Esophagus muscularis mucosa (tissue), 4 donors: ENCODE measurements around the gene IGF1R. TPM values are rescaled to one million over a fixed set of nuclear protein-coding genes. Genes with fewer than 3 reads are reported as not detected.

Experiments used
- DNase-seq: peaks from one replicate; pipeline ENCODE4 v3.0.0-alpha.2; 2017; ENCODE audit errors: extremely low spot score
- H3K27ac ChIP-seq, 4 donors: fragments of 200-600 bp; sonication (generic); replicated peaks in 1 of 4; 1 replicate in 3 of 4; 2 replicates in 1 of 4; pipeline ENCODE4 v1.5.1; 2016 to 2019; ENCODE audit warnings: mild to moderate bottlenecking in 1 of 4
- H3K27me3 ChIP-seq, 4 donors: fragments of 200-600 bp; sonication (generic); one replicate each; pipeline versions ENCODE4 v1.5.1 to v1.6.0; 2016 to 2019
- H3K36me3 ChIP-seq, 4 donors: fragments of 200-600 bp; sonication (generic); one replicate each; pipeline ENCODE4 v1.5.1; 2016 to 2019
- H3K4me1 ChIP-seq, 4 donors: fragments of 200-600 bp; sonication (generic); one replicate each; pipeline ENCODE4 v1.5.1; 2016 to 2019
- H3K4me3 ChIP-seq, 4 donors: fragments of 200-600 bp; sonication (generic); 1 replicate in 2 of 4; 2 replicates in 2 of 4; pipeline ENCODE4 v1.5.1; 2016 to 2019; ENCODE audit warnings: mild to moderate bottlenecking in 4 of 4, moderate library complexity in 1 of 4
- H3K9me3 ChIP-seq, 4 donors: fragments of 200-600 bp; sonication (generic); 1 replicate in 3 of 4; 2 replicates in 1 of 4; pipeline ENCODE4 v1.5.1; 2016 to 2019
- EP300 ChIP-seq: sonication (generic); formaldehyde crosslinking; IDR thresholded peaks from one replicate; pipeline ENCODE4 v1.6.1; 2017; ENCODE audit warnings: antibody characterized with exemption
- POLR2A ChIP-seq: fragments of 450-650 bp; IDR thresholded peaks from one replicate; pipeline ENCODE4 v1.6.1; 2017; ENCODE audit warnings: antibody characterized with exemption, moderate library complexity, mild to moderate bottlenecking, low read depth
- POLR2AphosphoS5 ChIP-seq, 2 donors: sonication (generic); formaldehyde crosslinking; IDR thresholded peaks; one replicate each; pipeline ENCODE4 v1.6.1; 2017; ENCODE audit warnings: antibody characterized with exemption in 2 of 2
- WGBS: methylation state at CpG from one replicate; pipeline ENCODE4 v1.1.5; 2018; 5-methylcytosine and 5-hydroxymethylcytosine counted together
- intact Hi-C: fragments of 100-400 bp; cut with DNase I; formaldehyde crosslinking; loops from one replicate; pipeline ENCODE4 v1.15.1; 2023
- total RNA-seq, 4 donors: library from RNA; depleted of rRNA; stranded (reverse); fragments of >200 nt; gene quantifications; one replicate each; pipeline versions ENCODE4 v1.1.0 to v1.2.1, GENCODE V29; 2016
- TF ChIP-seq, protein P1 (sequence below), 3 experiments: fragments of 200-600 bp in 2 of 3; fragments of 450-650 bp in 1 of 3; sonication (generic) in 2 of 3; IDR thresholded peaks; one replicate each; pipeline ENCODE4 v1.5.1; 2017 to 2019; ENCODE audit warnings: antibody characterized with exemption in 3 of 3, mild to moderate bottlenecking in 2 of 3, moderate library complexity in 1 of 3

The IGF1R gene
- total RNA-seq, 4 donors from 2014 or later: 33.6 to 95.3 (median 49.7) TPM

DNA sequence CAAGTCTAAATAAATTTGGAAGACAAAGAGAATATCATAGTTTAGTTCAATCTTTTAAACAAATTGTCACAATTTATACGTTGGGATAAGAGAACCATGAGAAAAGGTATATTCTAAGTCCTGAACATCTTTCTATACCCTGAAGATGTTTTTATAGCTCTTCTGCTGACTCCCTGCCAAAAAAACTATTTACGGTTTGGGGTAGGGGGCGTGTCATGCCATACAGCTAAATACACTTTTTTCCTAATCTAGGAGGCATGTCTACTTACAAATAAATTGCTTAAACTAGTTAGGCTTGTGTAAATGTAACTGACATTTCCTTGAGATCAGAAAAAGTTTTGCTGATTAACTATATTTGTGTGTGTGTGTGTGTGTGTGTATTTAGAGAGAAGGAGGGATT is 195.9 kb downstream of the IGF1R start:
- no peak for DNase-seq
- no peak overlapping the region for H3K27ac ChIP-seq
- 68% methylated on average over 3 of the region's 3 CpGs for WGBS
- H3K36me3 ChIP-seq: no peaks in the 10 kb centered on the region
- H3K27me3 ChIP-seq: no peaks in the 10 kb centered on the region
- H3K4me1 ChIP-seq: peaks cover 23 to 52% (median 33%) of the 10 kb centered on the region in 4 donors
- no peak overlapping the region for H3K4me3 ChIP-seq
- TF ChIP-seq, protein P1, sequence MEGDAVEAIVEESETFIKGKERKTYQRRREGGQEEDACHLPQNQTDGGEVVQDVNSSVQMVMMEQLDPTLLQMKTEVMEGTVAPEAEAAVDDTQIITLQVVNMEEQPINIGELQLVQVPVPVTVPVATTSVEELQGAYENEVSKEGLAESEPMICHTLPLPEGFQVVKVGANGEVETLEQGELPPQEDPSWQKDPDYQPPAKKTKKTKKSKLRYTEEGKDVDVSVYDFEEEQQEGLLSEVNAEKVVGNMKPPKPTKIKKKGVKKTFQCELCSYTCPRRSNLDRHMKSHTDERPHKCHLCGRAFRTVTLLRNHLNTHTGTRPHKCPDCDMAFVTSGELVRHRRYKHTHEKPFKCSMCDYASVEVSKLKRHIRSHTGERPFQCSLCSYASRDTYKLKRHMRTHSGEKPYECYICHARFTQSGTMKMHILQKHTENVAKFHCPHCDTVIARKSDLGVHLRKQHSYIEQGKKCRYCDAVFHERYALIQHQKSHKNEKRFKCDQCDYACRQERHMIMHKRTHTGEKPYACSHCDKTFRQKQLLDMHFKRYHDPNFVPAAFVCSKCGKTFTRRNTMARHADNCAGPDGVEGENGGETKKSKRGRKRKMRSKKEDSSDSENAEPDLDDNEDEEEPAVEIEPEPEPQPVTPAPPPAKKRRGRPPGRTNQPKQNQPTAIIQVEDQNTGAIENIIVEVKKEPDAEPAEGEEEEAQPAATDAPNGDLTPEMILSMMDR (IDR thresholded peaks at IDR 0.05): no peak
- TF ChIP-seq POLR2AphosphoS5 (IDR thresholded peaks at IDR 0.05) (no peak), POLR2A (no peak), EP300 (no peak)
- intact Hi-C loops: no loop called here
- no peaks in the 10 kb centered on the region for H3K9me3 ChIP-seq

DNA sequence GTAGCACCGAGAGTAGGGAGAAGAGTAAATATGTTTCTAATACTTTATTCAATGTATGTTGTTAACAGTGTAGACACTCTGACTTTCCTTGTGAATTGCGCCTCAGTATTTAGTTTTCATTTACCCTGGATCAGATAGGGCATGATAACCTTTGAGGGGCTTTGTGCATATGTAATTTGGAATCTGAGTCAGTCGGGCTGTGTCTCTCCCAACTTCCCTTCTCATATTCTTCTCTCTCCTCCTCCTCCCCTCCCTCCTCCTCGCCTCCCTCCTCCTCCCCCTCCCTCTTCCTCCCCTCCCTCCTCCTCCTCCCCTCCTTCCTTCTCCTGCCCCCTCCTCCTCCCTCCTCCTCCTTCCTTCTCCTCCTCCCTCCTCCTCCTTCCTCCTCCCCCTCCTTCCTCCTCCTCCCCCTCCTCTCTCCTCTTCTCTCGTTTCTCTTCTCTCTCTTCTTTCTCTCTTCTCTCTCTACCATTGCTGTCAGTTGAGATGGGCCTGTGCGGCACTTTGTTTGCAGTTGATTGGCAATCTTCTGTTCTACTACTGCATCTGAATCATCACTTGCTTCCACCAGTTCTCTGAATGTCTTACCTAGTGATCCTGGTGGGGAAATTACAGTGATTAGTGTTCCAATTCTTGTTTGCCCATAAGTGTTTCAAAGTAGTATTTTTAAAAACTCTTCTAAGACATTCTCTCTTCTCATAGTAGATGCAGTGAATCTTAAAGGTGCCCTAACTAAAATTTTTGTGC is 197.0 kb downstream of the IGF1R start:
- Histone ChIP-seq H3K36me3 (no peaks in the 10 kb centered on the region), H3K27me3 (no peaks in the 10 kb centered on the region), H3K9me3 (no peaks in the 10 kb centered on the region), H3K4me3 (no peak overlapping the region), H3K27ac (no peak overlapping the region), H3K4me1 (peaks cover 28 to 62% (median 44%) of the 10 kb centered on the region in 4 donors)
- TF ChIP-seq POLR2AphosphoS5 (IDR thresholded peaks at IDR 0.05) (no peak), EP300 (no peak), POLR2A (no peak)
- TF ChIP-seq, protein P1 (IDR thresholded peaks at IDR 0.05): no peak
- intact Hi-C loops: loop anchor here (5.0 kb wide), 1 partner anchor 68 kb away; no protein-coding TSS in a partner anchor
- 57% methylated on average over 6 of the region's 6 CpGs for WGBS
- no peak for DNase-seq

DNA sequence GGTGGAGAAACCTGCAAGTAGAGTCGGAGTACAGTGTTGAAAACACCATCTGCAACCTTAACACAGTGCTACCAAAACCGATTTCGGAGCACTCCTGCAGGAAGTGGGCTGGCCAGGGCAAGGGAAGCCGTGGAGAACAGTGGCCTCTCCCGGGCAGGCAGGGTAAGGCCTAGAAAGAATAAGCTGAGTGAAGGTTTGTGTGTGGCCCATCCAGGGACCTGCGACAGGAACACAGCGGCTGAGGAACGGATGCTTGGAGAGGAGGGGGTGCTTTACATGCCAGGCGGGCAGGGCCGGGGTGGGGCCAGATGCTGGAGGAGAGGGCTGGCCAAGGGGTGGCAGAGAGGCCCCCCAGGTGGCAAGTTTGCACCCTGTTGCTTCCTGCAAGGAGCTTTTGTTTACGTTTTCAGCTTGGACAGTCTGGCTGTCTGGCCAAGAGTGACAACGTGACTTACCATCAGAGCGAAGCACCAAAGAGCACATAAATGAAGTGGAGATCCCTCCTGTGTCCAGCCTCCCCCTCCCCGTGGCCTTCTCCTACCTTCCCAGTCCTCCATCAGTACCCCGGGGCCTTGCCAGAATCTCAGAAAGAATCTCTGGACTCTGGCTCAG is 202.7 kb downstream of the IGF1R start:
- H3K4me3 ChIP-seq: peak overlapping the region in 3 of 4 donors; percentile 65 to 72 (median 66)
- TF ChIP-seq POLR2AphosphoS5 (IDR thresholded peaks at IDR 0.05) (peak in 1 of 2 donors; percentile 47), EP300 (no peak), POLR2A (no peak)
- TF ChIP-seq, protein P1 (IDR thresholded peaks at IDR 0.05): peak; percentile 74 to 86 (median 81)
- intact Hi-C loops: no loop called here
- no peaks in the 10 kb centered on the region for H3K27me3 ChIP-seq
- peak overlapping the region; percentile 85 to 92 (median 88) for H3K27ac ChIP-seq
- WGBS: 10% methylated on average over 8 of the region's 15 CpGs
- H3K36me3 ChIP-seq: no peaks in the 10 kb centered on the region
- H3K9me3 ChIP-seq: no peaks in the 10 kb centered on the region
- DNase-seq: peak; percentile 94
- H3K4me1 ChIP-seq: peaks cover 45 to 70% (median 63%) of the 10 kb centered on the region in 4 donors

DNA sequence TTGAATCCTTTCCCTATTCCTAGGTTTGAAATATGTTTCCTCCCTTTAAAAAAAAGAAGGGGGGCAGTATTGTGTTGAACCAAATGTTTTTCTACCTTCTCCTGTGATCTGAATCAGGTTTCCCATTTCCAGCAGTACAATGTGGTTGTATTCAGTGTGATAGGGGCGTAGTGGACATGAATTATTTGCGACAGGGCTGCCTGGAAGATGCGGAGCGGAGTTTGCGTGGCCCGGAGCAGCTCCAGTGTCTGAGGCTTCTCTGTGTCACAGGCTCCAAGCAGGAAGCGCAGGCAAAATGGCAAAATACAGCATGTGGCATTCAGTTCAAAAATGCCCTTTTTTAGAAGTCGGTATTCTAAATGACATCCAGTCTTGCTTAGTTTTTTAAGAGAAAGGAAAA is 204.8 kb downstream of the IGF1R start:
- Histone ChIP-seq H3K4me1 (peaks cover 48 to 88% (median 83%) of the 10 kb centered on the region in 4 donors), H3K9me3 (no peaks in the 10 kb centered on the region), H3K27me3 (no peaks in the 10 kb centered on the region), H3K4me3 (peak overlapping the region; percentile 59 to 72 (median 66)), H3K36me3 (no peaks in the 10 kb centered on the region), H3K27ac (peak overlapping the region; percentile 85 to 92 (median 88))
- peak; percentile 77 to 92 for TF ChIP-seq POLR2AphosphoS5 (IDR thresholded peaks at IDR 0.05)
- TF ChIP-seq EP300: no peak
- TF ChIP-seq POLR2A: peak; percentile 23
- TF ChIP-seq, protein P1 (IDR thresholded peaks at IDR 0.05): peak in 1 of 3 experiments; percentile 26
- intact Hi-C loops: no loop called here
- peak; percentile 97 for DNase-seq
- WGBS: 1% methylated on average over 8 of the region's 8 CpGs
